Bronchial epithelial cell (primary cell): ENCODE results near the gene GALNT18. TPM values are rescaled to one million over a fixed set of nuclear protein-coding genes. Genes with fewer than 3 reads are reported as not detected.

Source experiments
- DNase-seq: peaks from one replicate; pipeline ENCODE4 v3.0.0-alpha.2; 2010; ENCODE audit warnings: low read depth
- FAIRE-seq: peaks from 2 replicates; lab custom pipeline; 2011; peaks lifted over from hg19 to GRCh38; lab: Jason Lieb, UNC
- H3K27me3 ChIP-seq: 2 replicates; pipeline ENCODE4 v1.5.1; 2011; ENCODE audit warnings: low read length; ENCODE audit not compliant: control insufficient read depth, insufficient read depth
- H3K36me3 ChIP-seq: 2 replicates; pipeline ENCODE4 v1.5.1; 2011; ENCODE audit warnings: low read length; ENCODE audit not compliant: control insufficient read depth, insufficient read depth
- H3K4me3 ChIP-seq: 2 replicates; pipeline ENCODE4 v1.5.1; 2011; ENCODE audit warnings: mild to moderate bottlenecking, low read depth, low read length, control low read depth
- total RNA-seq: library from RNA; depleted of rRNA; stranded (reverse); fragments of >200 nt; gene quantifications from 2 replicates; pipeline ENCODE4 v1.2.1, GENCODE V29; 2014
- TF ChIP-seq, protein P1 (sequence below): IDR thresholded peaks from 2 replicates; pipeline ENCODE4 v1.5.1; 2011; ENCODE audit warnings: mild to moderate bottlenecking, moderate library complexity, low read length, control low read depth, inconsistent platforms; ENCODE audit not compliant: insufficient read depth, severe bottlenecking

GALNT18 gene
- total RNA-seq, 1 donor from 2014 or later, result 26.1 TPM

DNA sequence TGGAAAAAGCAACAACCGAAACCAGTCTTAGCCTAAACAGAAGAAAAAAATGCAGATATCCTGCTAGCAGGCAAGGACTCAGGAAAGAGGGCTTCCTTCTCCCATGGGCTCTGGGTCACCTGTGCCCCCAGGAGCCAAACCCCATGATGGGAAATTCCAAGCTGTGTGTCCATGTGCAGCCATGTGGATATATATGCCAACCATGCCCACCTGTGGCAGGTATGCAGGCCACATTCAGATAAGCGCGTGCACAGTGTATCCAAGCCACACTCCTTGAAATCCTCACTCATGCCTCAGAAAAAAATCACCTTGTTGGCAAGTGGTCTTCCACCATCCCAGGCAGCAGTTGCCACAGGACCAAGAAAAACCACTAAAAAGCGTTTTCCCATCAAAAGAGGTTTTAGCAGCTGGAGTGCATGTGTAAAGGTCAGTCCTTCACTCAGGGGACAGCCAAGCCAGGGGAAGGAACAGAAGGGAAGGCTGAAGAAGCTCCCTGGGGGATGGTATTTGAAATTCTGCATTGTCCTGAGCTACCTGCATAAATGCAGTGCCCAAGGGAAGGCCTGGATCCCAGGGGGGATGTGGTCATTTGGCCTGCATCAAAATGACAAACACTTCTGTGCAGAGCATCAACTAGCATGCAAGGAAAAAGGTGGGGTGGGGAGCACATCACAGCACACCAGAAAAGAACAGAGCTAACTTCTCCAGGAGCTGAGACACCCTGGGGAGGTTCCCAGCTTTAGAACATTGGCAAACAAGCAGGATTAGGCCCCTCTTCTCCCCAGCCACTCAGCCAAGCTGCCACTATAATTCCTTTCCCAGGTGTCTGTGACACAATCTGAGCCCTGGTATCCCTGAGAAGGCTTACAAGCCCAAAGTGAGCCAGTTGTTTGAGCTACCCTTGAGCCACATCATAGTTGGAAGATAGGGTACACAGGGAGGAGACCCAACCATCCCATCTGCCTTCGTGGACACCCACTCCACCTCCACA lies 76.2 kb downstream of the GALNT18 start:
- H3K36me3 ChIP-seq, result no peaks in the 10 kb centered on the region
- H3K27me3 ChIP-seq, result no peaks in the 10 kb centered on the region
- peak; percentile 32 for FAIRE-seq
- TF ChIP-seq, protein P1, sequence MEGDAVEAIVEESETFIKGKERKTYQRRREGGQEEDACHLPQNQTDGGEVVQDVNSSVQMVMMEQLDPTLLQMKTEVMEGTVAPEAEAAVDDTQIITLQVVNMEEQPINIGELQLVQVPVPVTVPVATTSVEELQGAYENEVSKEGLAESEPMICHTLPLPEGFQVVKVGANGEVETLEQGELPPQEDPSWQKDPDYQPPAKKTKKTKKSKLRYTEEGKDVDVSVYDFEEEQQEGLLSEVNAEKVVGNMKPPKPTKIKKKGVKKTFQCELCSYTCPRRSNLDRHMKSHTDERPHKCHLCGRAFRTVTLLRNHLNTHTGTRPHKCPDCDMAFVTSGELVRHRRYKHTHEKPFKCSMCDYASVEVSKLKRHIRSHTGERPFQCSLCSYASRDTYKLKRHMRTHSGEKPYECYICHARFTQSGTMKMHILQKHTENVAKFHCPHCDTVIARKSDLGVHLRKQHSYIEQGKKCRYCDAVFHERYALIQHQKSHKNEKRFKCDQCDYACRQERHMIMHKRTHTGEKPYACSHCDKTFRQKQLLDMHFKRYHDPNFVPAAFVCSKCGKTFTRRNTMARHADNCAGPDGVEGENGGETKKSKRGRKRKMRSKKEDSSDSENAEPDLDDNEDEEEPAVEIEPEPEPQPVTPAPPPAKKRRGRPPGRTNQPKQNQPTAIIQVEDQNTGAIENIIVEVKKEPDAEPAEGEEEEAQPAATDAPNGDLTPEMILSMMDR, result no peak
- no peak overlapping the region for H3K4me3 ChIP-seq
- DNase-seq, result no peak

DNA sequence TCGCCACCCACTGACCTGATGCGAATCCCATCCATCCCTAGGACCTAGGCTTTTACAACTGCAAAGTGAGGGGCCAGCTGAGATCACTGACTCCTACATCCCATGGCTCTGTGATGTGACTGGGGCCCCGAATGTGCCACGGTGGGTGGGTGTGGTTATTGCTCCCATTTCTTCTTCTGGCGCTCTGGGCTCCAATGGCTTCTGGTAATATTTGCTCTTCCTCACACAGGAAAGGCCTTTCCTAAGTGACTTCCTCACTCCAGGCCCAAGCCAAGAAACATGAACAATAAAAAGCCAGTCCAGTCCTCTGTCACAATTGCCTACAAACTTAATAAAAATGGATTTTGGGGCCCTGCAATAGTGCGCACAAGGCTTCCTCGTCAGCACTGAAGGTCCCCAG lies 78.1 kb downstream of the GALNT18 start:
- FAIRE-seq (no peak), DNase-seq (no peak)
- TF ChIP-seq, protein P1, result no peak
- H3K27me3 ChIP-seq, result no peaks in the 10 kb centered on the region
- no peak overlapping the region for H3K4me3 ChIP-seq
- no peaks in the 10 kb centered on the region for H3K36me3 ChIP-seq

DNA sequence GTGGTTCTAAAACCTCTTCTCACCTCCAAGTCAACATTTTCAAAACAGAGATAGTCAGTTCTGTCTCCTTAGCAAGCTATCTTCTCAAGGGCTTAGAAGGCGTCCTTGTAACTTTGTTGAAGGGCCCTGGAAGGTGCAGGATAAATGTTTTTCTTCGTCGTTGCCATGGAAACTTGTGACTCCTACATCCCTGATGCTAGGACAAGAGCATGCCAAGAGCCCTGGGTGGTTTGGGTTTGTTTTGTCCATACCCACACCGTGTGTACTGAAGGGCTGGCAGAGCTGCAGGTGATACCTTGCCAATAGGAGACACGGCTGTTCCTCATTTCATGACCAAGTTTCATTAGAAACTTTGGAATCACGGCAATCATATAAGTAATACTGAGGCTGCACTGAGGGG lies 81.6 kb downstream of the GALNT18 start:
- no peak overlapping the region for H3K4me3 ChIP-seq
- TF ChIP-seq, protein P1, result no peak
- no peaks in the 10 kb centered on the region for H3K36me3 ChIP-seq
- DNase-seq (no peak), FAIRE-seq (no peak)
- H3K27me3 ChIP-seq, result no peaks in the 10 kb centered on the region

DNA sequence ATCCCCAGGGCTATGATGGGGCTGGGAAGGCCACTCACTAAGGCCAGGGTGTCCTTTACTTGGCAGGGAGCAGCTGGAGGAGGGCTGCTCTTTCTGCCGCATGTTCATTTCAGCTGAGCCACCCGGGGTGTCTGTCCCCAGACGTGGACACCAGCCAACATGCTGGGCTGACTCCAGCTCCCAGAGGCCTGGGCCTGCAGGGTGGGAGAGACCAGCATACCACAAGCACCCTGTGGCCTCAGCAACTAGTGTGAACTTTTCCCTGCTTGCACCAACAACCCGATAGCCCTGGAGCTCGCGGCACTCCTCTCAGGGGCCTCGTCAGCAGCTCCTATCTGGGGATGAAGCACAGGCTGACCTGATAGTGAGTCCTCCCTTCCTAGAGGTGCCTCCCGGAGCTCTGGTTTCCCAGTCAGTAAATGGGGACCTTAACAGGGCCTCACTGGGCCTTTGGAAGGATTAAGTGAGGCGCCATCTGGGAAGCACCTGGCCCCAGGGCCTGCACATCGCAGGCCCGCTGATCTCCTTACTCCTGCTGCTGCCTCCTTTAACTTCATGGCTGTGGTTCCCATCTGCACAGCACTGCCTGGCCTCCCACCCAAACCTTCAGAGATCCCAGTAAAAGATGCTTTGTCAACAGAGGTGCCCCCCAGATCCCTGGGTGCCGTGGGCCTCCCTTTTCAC lies 83.4 kb downstream of the GALNT18 start:
- no peaks in the 10 kb centered on the region for H3K27me3 ChIP-seq
- no peaks in the 10 kb centered on the region for H3K36me3 ChIP-seq
- no peak overlapping the region for H3K4me3 ChIP-seq
- TF ChIP-seq, protein P1, result no peak
- FAIRE-seq, result peak; percentile 83
- DNase-seq, result no peak

DNA sequence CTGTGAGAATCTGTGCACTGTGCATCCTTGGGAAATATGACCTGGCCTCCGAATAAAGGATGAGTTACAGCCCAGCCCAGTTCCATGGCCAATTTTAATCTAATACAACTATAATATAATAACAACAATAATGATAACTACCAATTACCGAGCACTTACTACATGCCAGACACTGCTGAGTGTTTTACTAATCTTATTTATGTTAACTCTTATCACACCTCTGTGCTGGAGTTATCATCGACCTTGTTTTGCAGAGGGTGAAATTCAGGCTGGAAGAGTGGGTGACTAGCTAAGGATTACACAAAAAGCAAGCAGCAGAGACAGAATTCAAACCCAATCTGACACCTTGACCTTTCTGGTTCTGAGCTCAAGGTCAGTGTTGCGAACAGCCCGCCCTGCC lies 83.9 kb downstream of the GALNT18 start:
- no peak for FAIRE-seq
- H3K36me3 ChIP-seq, result no peaks in the 10 kb centered on the region
- TF ChIP-seq, protein P1, result no peak
- DNase-seq, result no peak
- H3K4me3 ChIP-seq, result no peak overlapping the region
- H3K27me3 ChIP-seq, result no peaks in the 10 kb centered on the region
